Naive thymus-derived CD4-positive, alpha-beta T cell (primary cell): Measurements from ENCODE around the gene WDFY3. TPM values are rescaled to one million over a fixed set of nuclear protein-coding genes. Genes with fewer than 3 reads are reported as not detected.

Experiments used
- ATAC-seq: fragments of 150-1000 bp; cut with Tn5 transposase; 2 replicates; pipeline ENCODE4 v1.10.0; 2021; ENCODE audit warnings: mild to moderate bottlenecking, moderate library complexity
- CTCF ChIA-PET: fragments of 350-600 bp; sonication (Branson Sonifier 250); formaldehyde crosslinking; loops from one replicate; lab custom pipeline; 2021; ENCODE audit warnings: antibody characterized with exemption; lab: Charles Lee
- POLR2A ChIA-PET: fragments of 350-600 bp; sonication (Branson Sonifier 250); formaldehyde crosslinking; loops from one replicate; lab custom pipeline; 2021; ENCODE audit warnings: antibody characterized with exemption, inconsistent platforms; lab: Charles Lee
- DNase-seq, 9 donors: peaks; one replicate each; pipeline versions ENCODE4 v3.0.0 to v3.0.0-alpha.2; 2020 to 2022; ENCODE audit warnings: mixed read lengths in 1 of 9
- H3K27ac ChIP-seq: one replicate; pipeline ENCODE4 v1.7.0; 2013; ENCODE audit warnings: mild to moderate bottlenecking, low read depth, low read length, moderate library complexity
- H3K27me3 ChIP-seq, 2 donors: one replicate each; pipeline ENCODE4 v1.7.0; 2013; ENCODE audit warnings: low read length in 2 of 2, mild to moderate bottlenecking in 2 of 2, moderate library complexity in 2 of 2; ENCODE audit not compliant: control insufficient read depth in 2 of 2, insufficient read depth in 2 of 2
- H3K36me3 ChIP-seq, 3 experiments: 1 replicate in 2 of 3; 2 replicates in 1 of 3; pipeline ENCODE4 v1.7.0; 2013; ENCODE audit warnings: low read length in 3 of 3, mild to moderate bottlenecking in 3 of 3, moderate library complexity in 1 of 3; ENCODE audit not compliant: insufficient read depth in 3 of 3, control insufficient read depth in 2 of 3
- H3K4me1 ChIP-seq, 2 donors: one replicate each; pipeline ENCODE4 v1.7.0; 2013; ENCODE audit warnings: low read length in 2 of 2, mild to moderate bottlenecking in 2 of 2, moderate library complexity in 1 of 2; ENCODE audit not compliant: control insufficient read depth in 2 of 2, insufficient read depth in 2 of 2
- H3K4me3 ChIP-seq: 2 replicates; pipeline ENCODE4 v1.7.0; 2013; ENCODE audit warnings: mild to moderate bottlenecking, low read length
- H3K9me3 ChIP-seq, 3 experiments: 1 replicate in 2 of 3; 2 replicates in 1 of 3; pipeline ENCODE4 v1.7.0; 2013; ENCODE audit warnings: low read length in 3 of 3; ENCODE audit not compliant: control insufficient read depth in 2 of 3
- H3K27ac Mint-ChIP-seq, 9 donors: one replicate each; pipeline ENCODE4 v1.8.0; 2020 to 2022; ENCODE audit warnings: mixed read lengths in 9 of 9, mild to moderate bottlenecking in 8 of 9, moderate library complexity in 5 of 9, inconsistent platforms in 2 of 9
- H3K27me3 Mint-ChIP-seq, 5 donors: one replicate each; pipeline ENCODE4 v1.8.0; 2021 to 2022; ENCODE audit warnings: mixed read lengths in 5 of 5, mild to moderate bottlenecking in 1 of 5
- H3K36me3 Mint-ChIP-seq, 5 donors: one replicate each; pipeline ENCODE4 v1.8.0; 2020 to 2022; ENCODE audit warnings: mixed read lengths in 5 of 5, mild to moderate bottlenecking in 3 of 5, inconsistent platforms in 1 of 5
- H3K4me1 Mint-ChIP-seq, 7 donors: one replicate each; pipeline ENCODE4 v1.8.0; 2020 to 2022; ENCODE audit warnings: mixed read lengths in 7 of 7, mild to moderate bottlenecking in 3 of 7, inconsistent platforms in 1 of 7
- H3K4me3 Mint-ChIP-seq, 10 donors: one replicate each; pipeline ENCODE4 v1.8.0; 2020 to 2022; ENCODE audit warnings: mild to moderate bottlenecking in 10 of 10, mixed read lengths in 10 of 10, moderate library complexity in 6 of 10, inconsistent platforms in 2 of 10
- H3K9me3 Mint-ChIP-seq, 11 donors: one replicate each; pipeline ENCODE4 v1.8.0; 2020 to 2022; ENCODE audit warnings: mixed read lengths in 11 of 11, mild to moderate bottlenecking in 4 of 11, inconsistent platforms in 1 of 11, moderate library complexity in 1 of 11
- intact Hi-C, 2 donors: fragments of 100-400 bp; cut with micrococcal nuclease; formaldehyde crosslinking; loops; one replicate each; pipeline ENCODE4 v1.15.1; 2023
- polyA plus RNA-seq, 2 donors: library from polyadenylated mRNA; unstranded; fragments of 300-500 nt; fragmentation: Illumina TruSeq; gene quantifications; one replicate each; pipeline ENCODE4 v1.2.3, GENCODE V29; 2021
- total RNA-seq, 6 experiments: library from RNA in 5 of 6; stranded (reverse) in 5 of 6; gene quantifications; 1 replicate in 5 of 6; 2 replicates in 1 of 6; pipeline ENCODE4 v1.2.3 and lab custom pipeline; 2021 to 2026

WDFY3 gene
- total and polyA plus RNA-seq, 7 experiments from 2014 or later, result 0.07 to 31.4 (median 1.6) TPM; not detected in 2

DNA sequence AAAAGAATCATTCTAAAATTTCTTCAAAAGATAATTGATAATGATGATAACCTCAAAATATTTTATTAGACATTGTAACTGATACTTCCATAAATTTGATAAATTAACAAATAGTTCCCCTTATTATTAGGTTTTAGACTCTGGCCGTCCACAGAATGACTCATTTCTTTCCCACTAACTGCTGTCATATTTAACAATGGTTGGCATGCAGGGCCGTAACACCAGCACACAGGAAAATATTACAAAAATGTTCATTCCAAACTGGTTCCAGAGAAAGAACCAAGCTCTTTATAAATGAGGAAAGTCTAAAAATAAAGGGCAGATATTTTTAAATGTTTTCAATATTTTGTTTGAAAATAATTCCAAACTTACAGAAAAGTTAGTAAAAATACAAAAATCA lies 28.2 kb downstream of the WDFY3 start:
- Histone ChIP-seq H3K27ac (no peak overlapping the region), H3K36me3 (no peaks in the 10 kb centered on the region), H3K4me3 (no peak overlapping the region), H3K9me3 (no peaks in the 10 kb centered on the region), H3K27me3 (no peaks in the 10 kb centered on the region), H3K4me1 (no peaks in the 10 kb centered on the region)
- peaks cover 0 to 6% (median 0%) of the 10 kb centered on the region in 5 donors for H3K27me3 Mint-ChIP-seq
- POLR2A ChIA-PET, result no interaction called here
- no peaks in the 10 kb centered on the region for H3K4me1 Mint-ChIP-seq
- peaks cover 0 to 33% (median 14%) of the 10 kb centered on the region in 11 donors for H3K9me3 Mint-ChIP-seq
- no peak overlapping the region for H3K4me3 Mint-ChIP-seq
- no peak for DNase-seq
- H3K27ac Mint-ChIP-seq, result no peak overlapping the region
- H3K36me3 Mint-ChIP-seq, result no peaks in the 10 kb centered on the region
- CTCF ChIA-PET, result no interaction called here
- intact Hi-C loops, result no loop called here
- no peak for ATAC-seq

DNA sequence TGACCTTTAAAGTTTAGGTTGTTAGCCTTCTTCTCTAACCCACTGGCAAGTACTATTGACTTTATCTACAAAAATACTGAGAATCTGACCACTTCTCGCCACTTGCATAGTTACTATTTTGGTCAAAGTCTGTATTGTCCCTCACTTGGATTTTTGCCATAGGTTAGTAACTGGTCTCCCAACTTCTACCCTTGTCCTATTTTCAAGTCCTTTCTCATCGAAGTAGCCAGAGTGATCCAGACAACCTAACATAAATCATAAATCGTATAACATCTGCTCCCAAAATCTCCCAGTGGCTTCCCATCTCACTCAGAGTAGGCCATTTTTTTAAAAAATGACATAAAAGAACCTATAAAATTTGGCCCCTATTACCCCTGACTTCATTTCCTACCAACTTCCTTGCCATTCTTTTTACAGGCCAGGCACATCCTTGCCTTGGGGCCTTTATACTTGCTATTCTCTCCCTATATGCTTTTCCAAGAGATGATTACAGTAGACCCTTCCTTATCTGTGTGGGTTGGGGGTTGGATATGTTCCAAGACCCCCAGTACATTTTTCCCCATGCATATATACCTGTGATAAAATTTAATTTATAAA lies 29.0 kb downstream of the WDFY3 start:
- Mint-ChIP-seq H3K4me3 (no peak overlapping the region), H3K27ac (no peak overlapping the region), H3K36me3 (no peaks in the 10 kb centered on the region), H3K4me1 (no peaks in the 10 kb centered on the region), H3K9me3 (peaks cover 0 to 27% (median 11%) of the 10 kb centered on the region in 11 donors), H3K27me3 (peaks cover 0 to 6% (median 0%) of the 10 kb centered on the region in 5 donors)
- H3K36me3 ChIP-seq, result no peaks in the 10 kb centered on the region
- ATAC-seq, result no peak
- no peaks in the 10 kb centered on the region for H3K4me1 ChIP-seq
- no peaks in the 10 kb centered on the region for H3K9me3 ChIP-seq
- intact Hi-C loops, result no loop called here
- H3K27ac ChIP-seq, result no peak overlapping the region
- CTCF ChIA-PET, result no interaction called here
- no peak for DNase-seq
- POLR2A ChIA-PET, result no interaction called here
- no peaks in the 10 kb centered on the region for H3K27me3 ChIP-seq
- no peak overlapping the region for H3K4me3 ChIP-seq

DNA sequence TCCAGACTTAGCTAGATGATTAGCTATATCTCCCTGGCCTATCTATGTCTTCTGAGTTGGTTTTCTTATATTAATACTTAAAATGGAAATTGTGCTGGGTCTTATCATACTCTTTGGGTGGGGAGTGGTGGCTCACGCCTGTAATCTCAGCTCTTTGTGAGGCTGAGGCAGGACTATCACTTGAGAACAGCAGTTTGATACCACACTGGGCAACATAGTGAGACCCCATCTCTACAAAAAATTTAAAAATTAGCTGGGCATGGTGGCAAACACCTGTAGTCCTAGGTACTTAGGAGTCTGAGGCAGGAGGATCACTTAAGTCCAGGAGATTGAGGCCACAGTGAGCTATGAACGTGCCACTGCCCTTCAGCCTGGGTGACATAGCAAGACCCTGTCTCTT lies 30.4 kb downstream of the WDFY3 start:
- no peak overlapping the region for H3K27ac ChIP-seq
- H3K9me3 ChIP-seq, result no peaks in the 10 kb centered on the region
- peaks cover 0 to 6% (median 0%) of the 10 kb centered on the region in 5 donors for H3K27me3 Mint-ChIP-seq
- H3K4me3 ChIP-seq, result no peak overlapping the region
- ATAC-seq (no peak), DNase-seq (no peak)
- intact Hi-C loops, result no loop called here
- H3K36me3 Mint-ChIP-seq, result no peaks in the 10 kb centered on the region
- H3K27ac Mint-ChIP-seq, result no peak overlapping the region
- H3K27me3 ChIP-seq, result no peaks in the 10 kb centered on the region
- ChIA-PET CTCF (no interaction called here), POLR2A (no interaction called here)
- no peaks in the 10 kb centered on the region for H3K4me1 ChIP-seq
- H3K4me3 Mint-ChIP-seq, result no peak overlapping the region
- peaks cover 0 to 21% (median 7%) of the 10 kb centered on the region in 11 donors for H3K9me3 Mint-ChIP-seq
- H3K36me3 ChIP-seq, result no peaks in the 10 kb centered on the region
- no peaks in the 10 kb centered on the region for H3K4me1 Mint-ChIP-seq

DNA sequence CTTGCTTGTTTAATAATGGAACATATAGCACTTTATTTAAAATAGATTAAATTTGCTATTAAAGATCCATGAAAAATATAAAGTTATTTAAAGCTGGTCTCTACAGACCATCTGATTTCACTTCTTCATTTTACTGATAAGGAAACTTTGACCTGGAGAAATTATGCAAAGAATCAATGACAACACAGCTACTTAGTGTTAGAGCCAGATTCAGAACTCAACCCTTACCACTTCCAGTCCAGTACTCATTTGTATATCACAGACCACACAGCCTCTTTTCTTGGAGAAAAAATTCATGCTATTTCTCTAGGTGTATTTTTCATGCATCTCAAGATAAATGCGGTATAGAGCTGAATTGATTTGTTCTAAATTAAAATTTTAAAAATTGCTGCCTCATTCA lies 34.0 kb downstream of the WDFY3 start:
- ChIA-PET CTCF (no interaction called here), POLR2A (no interaction called here)
- Histone ChIP-seq H3K4me3 (no peak overlapping the region), H3K9me3 (no peaks in the 10 kb centered on the region), H3K4me1 (no peaks in the 10 kb centered on the region), H3K36me3 (no peaks in the 10 kb centered on the region), H3K27me3 (no peaks in the 10 kb centered on the region), H3K27ac (no peak overlapping the region)
- H3K27ac Mint-ChIP-seq, result no peak overlapping the region
- DNase-seq, result no peak
- intact Hi-C loops, result no loop called here
- no peak for ATAC-seq
- peaks cover 0 to 6% (median 0%) of the 10 kb centered on the region in 5 donors for H3K27me3 Mint-ChIP-seq
- peaks cover 0 to 17% (median 0%) of the 10 kb centered on the region in 11 donors for H3K9me3 Mint-ChIP-seq
- no peak overlapping the region for H3K4me3 Mint-ChIP-seq
- no peaks in the 10 kb centered on the region for H3K4me1 Mint-ChIP-seq
- no peaks in the 10 kb centered on the region for H3K36me3 Mint-ChIP-seq

DNA sequence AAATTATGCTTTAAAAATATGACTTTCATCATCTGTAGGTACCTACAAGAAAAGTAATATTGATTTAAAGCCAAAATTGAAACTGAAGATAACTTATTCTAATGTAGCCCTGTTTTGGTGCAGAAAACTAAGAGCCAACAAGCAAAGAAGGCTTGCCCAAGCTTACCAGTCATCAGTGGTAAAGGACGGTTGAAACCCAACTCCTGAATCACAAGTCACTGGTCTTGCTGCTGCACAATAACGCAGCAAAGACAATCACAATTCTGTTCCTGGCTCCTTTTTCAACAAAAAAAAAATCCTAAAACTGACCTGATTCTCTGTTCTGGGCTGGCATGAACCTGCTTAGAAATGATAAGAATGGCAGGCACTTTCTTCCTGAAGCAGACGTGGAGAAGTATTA lies 34.5 kb downstream of the WDFY3 start:
- Mint-ChIP-seq H3K27me3 (peaks cover 0 to 6% (median 0%) of the 10 kb centered on the region in 5 donors), H3K36me3 (no peaks in the 10 kb centered on the region), H3K4me1 (no peaks in the 10 kb centered on the region), H3K4me3 (no peak overlapping the region), H3K9me3 (peaks cover 0 to 17% (median 0%) of the 10 kb centered on the region in 11 donors), H3K27ac (no peak overlapping the region)
- DNase-seq (no peak), ATAC-seq (no peak)
- intact Hi-C loops, result no loop called here
- POLR2A ChIA-PET, result no interaction called here
- H3K4me3 ChIP-seq, result no peak overlapping the region
- no peaks in the 10 kb centered on the region for H3K4me1 ChIP-seq
- H3K27me3 ChIP-seq, result no peaks in the 10 kb centered on the region
- H3K36me3 ChIP-seq, result no peaks in the 10 kb centered on the region
- CTCF ChIA-PET, result no interaction called here
- no peak overlapping the region for H3K27ac ChIP-seq
- H3K9me3 ChIP-seq, result no peaks in the 10 kb centered on the region

DNA sequence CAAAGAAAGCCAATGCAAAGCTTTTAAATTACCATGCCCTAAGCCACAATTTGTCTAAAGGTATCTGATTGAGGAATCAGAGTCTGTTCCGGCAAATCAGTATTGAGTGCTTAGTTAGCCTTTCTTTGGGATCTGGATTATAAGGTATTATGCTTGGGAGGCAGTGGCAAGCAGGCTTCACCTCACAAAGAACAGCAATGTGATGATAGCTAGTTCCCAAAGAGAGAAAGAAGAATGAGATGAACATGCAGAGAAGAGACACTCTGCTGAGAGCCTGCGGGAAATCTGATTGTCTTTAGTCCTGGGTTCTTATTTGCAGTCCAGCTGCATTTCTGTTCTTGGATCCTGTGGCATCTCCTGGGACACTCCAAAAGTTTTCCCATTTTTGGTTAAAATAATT lies 35.2 kb downstream of the WDFY3 start:
- Mint-ChIP-seq H3K27me3 (peaks cover 0 to 6% (median 0%) of the 10 kb centered on the region in 5 donors), H3K9me3 (peaks cover 0 to 14% (median 0%) of the 10 kb centered on the region in 11 donors), H3K36me3 (no peaks in the 10 kb centered on the region), H3K27ac (no peak overlapping the region), H3K4me1 (no peaks in the 10 kb centered on the region), H3K4me3 (no peak overlapping the region)
- CTCF ChIA-PET, result no interaction called here
- no peaks in the 10 kb centered on the region for H3K27me3 ChIP-seq
- DNase-seq, result no peak
- no peaks in the 10 kb centered on the region for H3K36me3 ChIP-seq
- POLR2A ChIA-PET, result no interaction called here
- no peak for ATAC-seq
- no peak overlapping the region for H3K4me3 ChIP-seq
- intact Hi-C loops, result no loop called here
- H3K27ac ChIP-seq, result no peak overlapping the region
- no peaks in the 10 kb centered on the region for H3K4me1 ChIP-seq
- no peaks in the 10 kb centered on the region for H3K9me3 ChIP-seq

DNA sequence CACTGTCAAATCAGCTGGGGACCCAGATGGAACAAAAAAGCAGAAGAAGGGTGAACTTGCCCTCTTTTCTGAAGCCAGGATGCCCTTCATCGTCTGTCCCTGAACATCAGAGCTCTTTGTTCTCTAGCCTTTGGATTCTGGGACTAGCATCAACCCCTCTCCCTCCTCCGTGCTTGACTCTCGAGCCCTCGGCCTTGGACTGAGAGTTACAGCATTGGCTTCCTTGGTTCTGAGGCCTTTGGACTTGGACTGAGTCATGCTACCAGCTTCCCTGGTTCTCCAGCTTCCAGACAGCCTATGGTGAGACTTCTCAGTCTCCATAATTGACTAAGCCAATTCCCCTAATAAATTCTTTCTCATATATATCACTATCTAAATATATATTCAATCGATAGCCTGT lies 38.4 kb downstream of the WDFY3 start:
- POLR2A ChIA-PET, result no interaction called here
- CTCF ChIA-PET, result no interaction called here

More for the DNA sequence above, 38.4 kb downstream of the WDFY3 start:
- Histone ChIP-seq H3K4me3 (no peak overlapping the region), H3K27me3 (no peaks in the 10 kb centered on the region), H3K27ac (no peak overlapping the region), H3K4me1 (no peaks in the 10 kb centered on the region), H3K36me3 (no peaks in the 10 kb centered on the region), H3K9me3 (no peaks in the 10 kb centered on the region)
- intact Hi-C loops, result no loop called here
- ATAC-seq (no peak), DNase-seq (no peak)
- Mint-ChIP-seq H3K27me3 (no peaks in the 10 kb centered on the region), H3K27ac (no peak overlapping the region), H3K9me3 (peaks cover 0 to 4% (median 0%) of the 10 kb centered on the region in 11 donors), H3K4me1 (no peaks in the 10 kb centered on the region), H3K4me3 (no peak overlapping the region), H3K36me3 (no peaks in the 10 kb centered on the region)
